ENCODE data around the gene KHDRBS2.
"Not testable (repeated sequence)": the region's sequence is repeated elsewhere in the genome, so short reads cannot be mapped to it uniquely, and the experiment has no call there.

The KHDRBS2 gene

DNA sequence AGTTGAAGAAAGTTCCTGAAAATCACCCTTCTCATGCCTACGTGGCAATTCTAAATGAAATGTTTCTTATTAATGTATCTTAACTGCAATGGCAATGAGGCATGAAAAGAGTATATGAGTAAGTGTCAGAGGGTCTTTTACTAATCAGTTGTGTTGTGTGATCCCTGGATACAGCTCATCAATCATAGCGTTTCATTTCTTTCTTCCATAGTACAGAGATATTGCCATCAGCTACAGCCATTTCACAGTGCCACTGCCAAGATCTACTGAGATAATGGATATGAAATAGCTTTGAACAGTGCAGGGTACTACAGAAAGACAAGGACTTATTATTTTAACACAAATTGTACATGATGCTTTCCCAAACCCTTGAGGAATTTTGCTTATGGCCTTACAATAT is 450.8 kb downstream of the KHDRBS2 start:
- DNase-seq, result no peak

DNA sequence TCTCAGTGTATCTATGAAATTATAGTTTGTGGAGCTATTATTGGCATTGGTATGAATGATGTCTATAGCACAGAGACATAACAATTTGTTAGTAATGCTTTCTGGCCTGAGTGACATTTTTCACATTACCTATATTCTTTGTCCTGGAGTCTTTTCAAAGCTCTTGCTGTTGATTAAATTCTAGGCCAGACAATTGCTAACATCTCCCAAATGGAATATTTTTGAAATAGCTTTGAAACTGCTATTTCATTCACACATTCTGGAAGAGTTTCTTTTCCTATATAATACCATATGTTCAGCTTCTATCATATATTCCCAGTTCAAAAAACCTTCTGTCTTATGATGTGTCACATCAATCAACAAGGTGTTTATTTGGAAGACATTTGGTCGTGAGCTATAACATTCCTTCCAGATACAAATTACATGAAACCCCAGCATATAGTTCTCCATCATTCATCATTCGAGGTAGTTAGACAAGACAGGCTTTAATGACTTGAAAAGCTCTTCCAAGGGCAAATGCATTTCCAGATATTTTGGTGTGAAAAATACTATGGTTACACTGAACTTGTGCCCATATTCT is 452.8 kb downstream of the KHDRBS2 start:
- no peak for DNase-seq

DNA sequence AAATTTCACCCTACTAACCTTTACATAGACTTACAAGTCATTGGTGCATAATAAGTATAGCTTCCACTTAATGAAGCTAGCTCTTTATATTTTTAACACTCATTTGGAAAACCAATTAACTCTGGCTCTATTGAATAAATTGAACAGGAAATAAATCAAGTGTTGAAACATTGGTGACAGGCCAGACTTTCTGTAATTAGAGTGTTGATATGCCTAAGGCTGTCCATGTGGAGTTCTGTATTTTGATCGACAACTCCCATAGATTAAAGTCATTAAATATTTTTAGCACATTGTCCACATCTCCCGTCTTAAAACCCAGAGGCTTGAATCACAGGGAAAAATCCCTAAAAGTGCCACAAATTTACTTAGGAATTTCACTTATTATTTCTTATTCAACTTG is 468.3 kb downstream of the KHDRBS2 start:
- no peak for DNase-seq

DNA sequence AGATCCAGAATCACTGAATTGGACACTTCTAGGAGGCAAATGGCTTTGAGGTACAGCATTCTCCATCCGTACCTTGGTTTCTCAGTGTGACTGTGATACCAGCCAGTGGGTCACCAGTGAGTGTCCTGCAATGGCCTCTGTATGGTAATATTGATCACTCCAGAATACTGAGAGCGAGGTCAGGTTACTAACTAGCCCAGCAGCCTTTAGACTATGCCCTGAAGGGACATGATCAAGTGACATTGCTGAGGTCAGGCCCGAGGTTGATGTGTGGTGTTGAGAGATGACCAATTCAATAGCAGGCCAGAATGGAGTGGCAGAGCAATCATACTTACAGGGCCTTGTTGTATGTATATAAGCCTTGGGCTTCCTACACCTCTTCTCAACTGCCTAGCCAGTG is 476.0 kb downstream of the KHDRBS2 start:
- no peak for DNase-seq

DNA sequence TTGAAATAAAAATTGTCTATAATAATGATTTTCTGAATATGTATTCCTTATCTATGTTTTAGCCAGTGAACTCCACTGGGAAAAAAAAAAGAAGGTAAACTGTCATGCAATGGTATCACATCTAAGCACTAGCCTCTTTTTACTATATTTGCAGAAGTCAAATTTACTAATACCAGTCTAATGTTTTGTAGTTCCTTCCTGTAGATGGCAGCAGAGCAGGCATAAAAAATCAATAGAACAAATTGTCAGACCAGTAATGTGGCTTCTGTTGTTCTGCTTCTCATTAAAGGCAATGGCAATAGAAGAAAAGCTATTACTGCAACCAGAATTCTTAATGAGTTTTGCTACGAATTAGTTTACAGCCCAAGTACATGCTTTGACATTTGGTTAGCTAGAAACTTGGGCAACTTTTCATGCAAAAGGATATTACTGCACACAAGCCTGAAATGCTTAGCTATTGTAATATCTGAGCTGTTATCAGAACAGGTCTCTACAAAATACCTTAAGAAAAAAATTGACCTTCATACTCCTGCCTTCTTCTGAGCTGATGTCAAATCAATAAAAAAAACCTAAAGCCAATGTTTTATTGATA is 476.9 kb downstream of the KHDRBS2 start:
- DNase-seq, result no peak

DNA sequence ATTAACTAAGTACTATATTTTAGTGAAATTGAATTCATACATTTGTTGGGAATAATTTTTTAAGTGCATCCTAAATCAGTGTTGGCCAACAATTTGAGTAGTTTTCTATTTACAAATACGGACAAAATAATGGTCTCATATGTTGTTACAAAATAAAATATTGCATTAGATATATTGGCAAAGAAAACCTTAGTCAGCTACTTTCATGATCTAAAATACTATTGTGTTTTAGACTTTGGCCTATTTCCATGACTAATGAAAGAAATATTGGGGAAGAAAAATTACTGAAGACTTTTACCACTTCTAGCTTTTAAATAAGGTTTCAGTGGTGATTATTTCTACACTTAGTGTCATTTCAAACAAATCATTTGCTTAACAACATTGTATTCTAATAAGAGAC is 498.0 kb downstream of the KHDRBS2 start:
- no peak for DNase-seq

DNA sequence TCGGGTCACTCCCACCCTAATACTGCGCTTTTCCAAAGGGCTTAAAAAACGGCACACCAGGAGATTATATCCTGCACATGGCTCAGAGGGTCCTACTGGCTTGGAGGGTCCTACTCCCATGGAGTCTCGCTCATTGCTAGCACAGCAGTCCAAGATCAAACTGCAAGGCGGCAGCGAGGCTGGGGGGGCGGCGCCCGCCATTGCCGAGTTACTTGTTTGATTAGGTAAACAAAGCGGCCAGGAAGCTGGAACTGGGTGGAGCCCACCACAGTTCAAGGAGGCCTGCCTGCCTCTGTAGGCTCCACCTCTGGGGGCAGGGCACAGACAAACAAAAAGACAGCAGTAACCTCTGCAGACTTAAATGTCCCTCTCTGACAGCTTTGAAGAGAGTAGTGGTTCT is 516.6 kb downstream of the KHDRBS2 start:
- not testable (repeated sequence) for DNase-seq

DNA sequence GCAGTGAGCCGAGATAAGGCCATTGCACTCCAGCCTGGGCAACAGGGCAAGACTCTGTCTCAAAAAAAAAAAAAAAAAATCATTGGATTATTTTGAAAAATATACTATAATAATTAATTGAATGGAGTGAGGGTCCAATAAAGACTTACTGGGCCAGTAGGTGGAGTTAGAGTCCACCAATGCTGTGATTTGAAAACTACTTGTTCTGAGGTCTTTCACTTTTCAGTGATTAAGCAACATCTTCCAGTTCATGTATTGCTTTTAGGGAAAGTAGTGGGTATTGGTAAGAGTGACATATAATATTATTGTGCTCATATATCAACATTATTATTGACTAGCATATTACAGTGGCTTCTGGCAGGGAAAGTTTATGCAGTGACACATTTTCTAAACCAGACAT is 530.3 kb downstream of the KHDRBS2 start:
- DNase-seq, result no peak

DNA sequence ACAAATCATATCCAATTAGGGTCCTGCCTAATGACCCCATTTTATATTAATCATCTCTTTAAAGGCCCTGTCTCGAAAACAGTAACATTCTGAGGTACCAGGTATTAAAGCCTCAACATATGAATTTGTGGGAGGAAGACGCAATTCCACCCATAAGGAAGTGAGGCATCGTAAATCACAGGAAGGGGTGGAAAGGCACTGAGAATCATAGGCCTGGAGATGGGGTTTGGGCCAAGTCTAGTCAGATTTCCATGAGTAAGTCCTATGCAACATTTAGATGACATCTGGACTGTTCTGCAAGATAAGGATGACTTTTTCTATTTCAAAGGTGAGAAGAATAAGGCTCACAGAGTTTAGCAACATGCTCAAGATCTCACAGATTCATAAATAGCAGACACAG is 534.0 kb downstream of the KHDRBS2 start:
- no peak for DNase-seq

DNA sequence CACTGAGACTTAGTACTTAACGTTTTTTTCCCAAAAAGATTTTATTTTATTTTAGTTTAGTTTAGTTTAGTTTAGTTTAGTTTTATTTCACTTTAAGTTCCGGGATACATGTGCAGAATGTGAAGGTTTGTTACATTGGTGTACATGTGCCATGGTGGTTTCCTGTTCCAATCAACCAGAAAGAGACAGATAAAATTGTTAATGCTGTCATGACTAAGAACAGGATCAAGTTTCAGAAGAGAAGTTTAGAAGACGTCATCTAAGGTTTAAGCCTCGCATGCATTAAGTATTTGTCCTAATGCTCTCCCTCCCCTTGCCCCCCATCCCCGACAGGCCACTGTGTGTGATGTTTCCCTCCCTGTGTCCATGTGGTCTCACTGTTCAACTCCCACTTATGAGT is 540.0 kb downstream of the KHDRBS2 start:
- no peak for DNase-seq

DNA sequence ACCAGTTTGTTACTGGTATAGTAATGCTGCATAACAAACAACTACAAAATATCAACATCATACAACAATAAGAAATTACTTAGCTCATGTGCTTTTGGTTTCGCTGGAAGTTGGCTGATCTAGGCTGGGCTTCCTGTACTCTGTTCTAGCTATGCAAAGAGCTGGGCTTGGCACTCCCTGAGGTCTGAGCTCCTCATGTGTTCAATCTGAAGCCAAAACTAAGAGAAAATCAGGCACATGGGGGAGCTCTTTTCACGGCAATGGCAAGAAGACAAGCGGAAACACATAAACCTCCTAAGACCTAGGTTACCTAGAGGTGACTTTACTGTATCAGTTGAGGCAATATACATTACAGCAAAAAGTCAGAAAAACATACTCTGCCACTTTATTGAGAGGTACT is 574.2 kb downstream of the KHDRBS2 start:
- DNase-seq, result no peak

DNA sequence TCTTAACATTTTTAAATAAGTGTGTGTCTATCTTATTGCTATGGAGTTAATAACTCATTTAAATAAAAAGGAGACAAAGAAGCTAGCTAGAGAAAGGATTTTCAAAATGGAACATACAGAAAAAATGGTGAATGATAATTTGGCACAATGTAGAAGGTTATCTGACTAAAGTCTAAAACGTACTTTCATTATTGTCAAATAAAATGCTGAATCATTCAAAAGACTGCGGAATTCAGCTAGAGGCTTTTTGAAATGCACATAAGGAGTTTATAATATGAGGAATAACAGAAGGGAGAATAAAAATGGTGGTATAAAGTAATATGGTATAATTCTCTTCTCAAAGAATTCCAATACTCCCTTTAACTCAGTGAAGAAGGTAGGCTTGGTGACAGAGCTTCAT is 597.9 kb downstream of the KHDRBS2 start:
- DNase-seq, result no peak

DNA sequence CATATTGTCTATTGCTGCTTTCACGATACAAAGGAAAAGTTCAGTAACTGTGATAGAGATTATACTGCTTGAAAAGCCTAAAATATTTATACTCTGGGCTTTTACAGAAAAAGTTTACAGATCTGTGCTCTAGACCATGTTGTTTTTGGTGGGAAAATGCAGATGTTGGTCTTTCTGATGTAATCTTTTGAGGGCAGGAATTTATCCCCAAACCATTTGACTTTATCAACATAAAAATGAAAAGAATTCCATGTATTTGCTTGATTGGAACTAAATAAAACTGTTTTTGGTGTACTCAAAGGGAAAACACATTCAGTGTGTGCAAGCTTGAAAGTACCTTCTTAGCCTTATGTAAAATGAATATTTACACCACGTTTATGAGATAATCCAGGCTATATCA is 603.5 kb downstream of the KHDRBS2 start:
- no peak for DNase-seq

DNA sequence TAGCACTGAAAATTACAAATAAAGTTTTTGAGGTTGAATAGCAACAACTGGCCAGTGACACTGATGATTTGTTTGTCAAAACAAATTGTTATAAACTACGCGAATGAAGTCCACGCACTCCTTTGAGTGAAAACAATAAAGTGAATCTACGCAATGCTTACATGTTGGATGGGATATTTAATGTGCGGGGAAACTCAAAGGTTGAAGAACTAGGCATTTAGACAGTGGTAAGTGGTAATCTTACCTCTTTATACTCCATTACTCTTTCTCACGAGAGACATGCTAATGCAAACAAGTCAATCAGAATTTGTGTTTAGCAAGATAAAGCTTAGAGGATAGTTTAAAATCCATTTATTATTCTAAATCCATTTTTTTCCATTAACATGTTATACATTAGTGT is 606.4 kb downstream of the KHDRBS2 start:
- no peak for DNase-seq

DNA sequence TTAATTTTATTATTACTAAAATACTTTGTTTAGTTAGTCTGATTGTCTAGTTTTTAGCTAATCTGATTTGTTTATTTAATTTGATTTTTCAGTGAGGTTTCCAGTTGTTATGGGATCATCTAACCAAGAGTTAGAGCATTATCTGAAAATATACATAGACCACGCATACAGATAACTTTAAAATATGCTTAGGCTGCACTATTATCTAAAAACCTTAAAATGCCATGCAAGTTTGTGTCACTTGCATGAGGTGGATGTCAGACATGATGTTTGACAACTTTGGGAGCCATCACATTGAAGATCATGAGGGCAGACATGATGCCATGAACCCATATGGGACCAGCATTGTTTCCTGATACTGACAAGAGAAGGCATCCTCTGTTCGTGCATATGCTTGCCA is 610.3 kb downstream of the KHDRBS2 start:
- no peak for DNase-seq

DNA sequence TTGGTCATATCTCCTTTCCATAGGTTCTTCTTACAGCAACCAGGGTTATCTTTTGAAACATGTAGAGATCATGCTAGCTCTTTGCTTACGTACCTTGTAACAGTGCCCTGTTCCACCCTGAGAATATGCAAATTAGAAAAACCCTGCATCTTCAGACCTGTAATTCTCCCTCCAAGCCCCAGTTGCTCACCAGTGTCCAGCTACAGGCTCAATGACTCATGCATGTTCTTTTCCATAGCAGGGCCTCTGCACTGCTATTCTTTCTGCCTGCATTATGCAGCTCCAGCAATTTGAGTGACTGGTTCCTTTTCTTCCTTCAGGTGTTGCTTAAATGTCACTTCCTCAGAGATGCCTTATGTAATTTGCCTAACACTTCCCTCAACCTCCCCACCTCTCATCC is 636.2 kb downstream of the KHDRBS2 start:
- DNase-seq, result no peak

DNA sequence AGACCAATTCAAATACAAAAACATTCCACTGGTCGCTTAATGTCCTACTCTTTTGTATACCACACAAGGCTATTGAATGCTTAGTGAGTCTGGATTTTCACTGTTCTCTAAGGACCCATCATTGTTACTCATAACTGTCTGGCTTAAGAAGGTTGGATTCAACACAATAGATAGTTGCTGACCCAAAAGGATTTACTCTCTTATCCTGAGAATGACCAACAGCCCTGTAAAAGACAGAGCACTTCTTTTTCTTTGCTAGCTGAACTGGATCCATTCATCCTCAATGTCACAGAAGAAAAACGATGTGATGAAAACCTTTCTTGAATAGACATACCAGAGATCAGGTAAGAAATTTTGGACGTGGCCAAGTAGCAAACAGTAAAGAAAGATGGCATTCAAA is 645.6 kb downstream of the KHDRBS2 start:
- no peak for DNase-seq

All from stimulated activated CD4-positive, alpha-beta T cell treated with anti-CD3 and anti-CD28 coated beads, Interleukin-2, amount 100 ng/mL, for 48 hours (primary cell).